Aorta (tissue), 5 donors: ENCODE data around the gene TMTC2. TPM values are rescaled to one million over a fixed set of nuclear protein-coding genes. Genes with fewer than 3 reads are reported as not detected.
A peak's percentile ranks its signal among the peaks of the same experiment; 100 is the strongest.

Experiments
- ATAC-seq: fragments of 200-7000 bp; cut with Tn5 transposase; one replicate; pipeline ENCODE4 v1.9.1; 2022; ENCODE audit warnings: moderate library complexity; ENCODE audit not compliant: low FRiP score
- DNase-seq, 2 donors: peaks; one replicate each; pipeline ENCODE4 v3.0.0-alpha.2; 2020
- H3K27ac ChIP-seq, 2 donors: one replicate each; pipeline ENCODE4 v1.5.1; 2013; ENCODE audit warnings: low read length in 2 of 2, mild to moderate bottlenecking in 2 of 2, moderate library complexity in 2 of 2, control low read depth in 1 of 2, inconsistent platforms in 1 of 2, low read depth in 1 of 2
- H3K27me3 ChIP-seq, 2 donors: one replicate each; pipeline ENCODE4 v1.6.1; 2013; ENCODE audit warnings: control low read depth in 1 of 2, low read length in 1 of 2, mild to moderate bottlenecking in 1 of 2, moderate library complexity in 1 of 2; ENCODE audit not compliant: insufficient read depth in 2 of 2, control insufficient read depth in 1 of 2
- H3K36me3 ChIP-seq, 2 donors: one replicate each; pipeline ENCODE4 v1.6.1; 2013; ENCODE audit warnings: control low read depth in 1 of 2, low read length in 1 of 2, mild to moderate bottlenecking in 1 of 2; ENCODE audit not compliant: insufficient read depth in 2 of 2, control insufficient read depth in 1 of 2
- H3K4me1 ChIP-seq, 2 donors: one replicate each; pipeline ENCODE4 v1.6.1; 2013; ENCODE audit warnings: low read length in 2 of 2, control low read depth in 1 of 2, mild to moderate bottlenecking in 1 of 2, moderate library complexity in 1 of 2; ENCODE audit not compliant: insufficient read depth in 2 of 2, control insufficient read depth in 1 of 2
- H3K4me3 ChIP-seq, 2 donors: one replicate each; pipeline ENCODE4 v1.5.1; 2013; ENCODE audit warnings: low read length in 2 of 2, control low read depth in 1 of 2, mild to moderate bottlenecking in 1 of 2
- H3K9me3 ChIP-seq: one replicate; pipeline ENCODE4 v1.6.1; 2013; ENCODE audit warnings: mild to moderate bottlenecking, low read length; ENCODE audit not compliant: control insufficient read depth
- WGBS, 2 donors: extraction: QIAGEN DNeasy Blood & Tissue Kit; methylation state at CpG; one replicate each; pipeline ENCODE4 v1.1.7; 2013; 5-methylcytosine and 5-hydroxymethylcytosine counted together
- intact Hi-C, 2 donors: fragments of 100-400 bp; cut with DNase I; formaldehyde crosslinking; loops; one replicate each; pipeline versions ENCODE4 v1.14.2 to v1.15.0; 2022
- polyA plus RNA-seq, 2 donors: library from polyadenylated mRNA; stranded (reverse); fragments of 200-250 nt; gene quantifications; one replicate each; pipeline ENCODE4 v1.2.3, GENCODE V29; 2013
- total RNA-seq, 2 donors: library from RNA; stranded (reverse); fragmentation: NEBNext Ultra II Directional; extraction: Animal tissue kit (Norgen Biotek cat#: 25700); gene quantifications; one replicate each; pipeline ENCODE4 v1.2.1, GENCODE V29; 2021
- donor health status: healthy with polysubstance abuse.
- donor health status: Bipolar disorder and iron deficiency.
- donor health status: DM: no; HTN: no; CAD: no.
- donor health status: DM: no; HTN: no; CAD: no.
- donor health status: DM: yes; HTN: yes; CAD: no.

The TMTC2 gene
- total and polyA plus RNA-seq, 4 donors, result 0.50 to 10.9 (median 3.7) TPM

DNA sequence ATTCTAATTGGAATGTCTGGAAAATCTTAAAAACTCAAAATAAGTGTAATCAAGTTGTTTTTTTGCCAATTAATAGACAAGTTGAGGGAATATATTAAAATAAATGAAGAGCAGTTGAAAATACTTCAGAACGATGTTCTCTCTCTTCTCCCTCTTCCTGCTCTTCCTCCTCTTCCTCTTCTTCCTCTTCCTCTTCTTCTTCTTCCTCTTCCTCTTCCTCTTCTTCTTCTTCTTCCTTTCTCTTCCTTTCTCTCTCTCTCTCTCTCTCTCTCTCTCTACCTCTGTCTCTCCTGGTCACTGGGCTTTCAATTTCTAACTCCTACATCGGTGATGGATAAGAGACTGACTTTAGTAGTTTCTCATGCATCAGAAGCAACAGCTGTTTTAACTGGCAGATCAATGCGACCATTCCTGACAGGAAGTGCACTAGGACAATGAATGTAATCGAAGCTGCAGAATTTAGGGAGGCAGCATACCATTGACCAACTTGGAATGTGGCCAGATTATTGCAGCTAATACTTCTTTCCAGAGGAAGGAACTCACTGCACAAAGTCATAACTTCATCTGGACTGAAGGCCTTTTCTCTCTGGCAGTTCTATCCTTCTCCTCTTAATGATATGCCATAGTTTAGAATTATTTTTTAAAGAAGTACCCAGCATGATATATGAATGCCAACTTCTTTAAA is 13.8 kb upstream of the TMTC2 start:
- Histone ChIP-seq H3K27ac (no peak overlapping the region), H3K9me3 (no peaks in the 10 kb centered on the region), H3K27me3 (no peaks in the 10 kb centered on the region), H3K4me1 (no peaks in the 10 kb centered on the region), H3K36me3 (no peaks in the 10 kb centered on the region), H3K4me3 (no peak overlapping the region)
- no peak for DNase-seq
- intact Hi-C loops, result no loop called here
- ATAC-seq, result no peak
- 60 to 62% methylated on average over 4 of the region's 4 CpGs for whole genome bisulfite sequencing, 2 donors

DNA sequence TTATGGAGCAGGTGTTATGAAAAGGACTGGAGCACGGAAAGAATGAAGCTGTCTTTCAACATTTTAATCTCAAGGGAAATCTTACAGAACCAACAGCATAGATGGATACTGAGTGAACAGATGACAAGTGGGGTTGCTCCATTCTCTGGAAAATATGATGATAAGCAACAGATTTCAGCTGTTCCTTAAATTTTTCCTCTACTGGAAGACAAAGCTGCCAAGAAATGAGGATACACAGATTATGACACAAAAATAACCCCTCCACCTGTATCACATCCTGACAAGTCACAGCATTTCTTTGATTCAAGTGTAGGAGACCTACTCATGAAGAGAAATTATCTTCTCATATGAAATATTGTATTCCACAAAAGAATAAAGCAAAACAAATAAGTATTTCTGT is 13.0 kb upstream of the TMTC2 start:
- Histone ChIP-seq H3K4me3 (no peak overlapping the region), H3K27me3 (no peaks in the 10 kb centered on the region), H3K36me3 (no peaks in the 10 kb centered on the region), H3K9me3 (no peaks in the 10 kb centered on the region), H3K4me1 (no peaks in the 10 kb centered on the region), H3K27ac (no peak overlapping the region)
- ATAC-seq, result no peak
- WGBS, 2 donors, result 76 to 90% methylated on average over 1 of the region's 1 CpG
- no peak for DNase-seq
- intact Hi-C loops, result no loop called here

DNA sequence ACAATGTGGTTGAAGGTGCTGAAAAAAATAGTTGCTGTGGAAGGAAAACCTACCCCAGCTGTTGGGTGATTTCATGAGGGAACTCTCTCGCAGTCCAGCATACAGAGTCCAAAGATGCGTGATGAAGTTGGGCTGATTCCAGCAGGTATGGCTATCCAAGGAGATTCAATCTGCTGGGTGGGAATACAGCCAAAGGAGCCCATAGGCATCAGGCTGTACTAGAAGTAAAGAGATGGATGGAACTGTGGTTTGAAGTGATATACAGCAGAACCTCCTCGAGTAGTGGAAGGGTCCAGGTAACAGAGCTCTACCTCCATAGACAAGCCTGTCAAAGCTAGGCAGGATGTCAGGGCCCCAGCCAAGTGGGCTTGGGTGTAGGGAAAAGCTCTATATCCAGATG is 11.5 kb upstream of the TMTC2 start:
- Histone ChIP-seq H3K27ac (no peak overlapping the region), H3K4me3 (no peak overlapping the region), H3K4me1 (no peaks in the 10 kb centered on the region), H3K36me3 (no peaks in the 10 kb centered on the region), H3K27me3 (no peaks in the 10 kb centered on the region), H3K9me3 (no peaks in the 10 kb centered on the region)
- intact Hi-C loops, result no loop called here
- no peak for ATAC-seq
- DNase-seq, result no peak
- WGBS, 2 donors, result 84 to 86% methylated on average over 3 of the region's 3 CpGs

DNA sequence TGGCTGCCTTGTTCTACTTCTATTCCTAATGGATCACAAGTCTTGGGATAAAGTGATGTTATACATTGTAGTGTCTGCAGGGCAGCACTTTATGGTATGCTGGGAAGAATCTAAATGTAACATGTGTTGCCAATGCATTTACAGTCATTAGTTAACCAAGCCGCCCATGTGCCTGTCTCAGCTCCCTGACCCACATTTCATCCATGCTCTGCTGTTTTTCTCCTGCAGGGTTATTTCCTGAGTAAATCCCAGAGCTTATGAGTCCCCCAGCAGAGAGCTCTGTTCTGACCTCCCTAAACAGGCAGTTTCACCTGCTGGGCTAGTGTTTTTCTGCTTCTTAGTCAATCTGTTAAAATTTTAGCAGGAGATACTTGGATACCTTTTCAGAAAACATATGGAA is 4.4 kb upstream of the TMTC2 start:
- H3K36me3 ChIP-seq, result no peaks in the 10 kb centered on the region
- ATAC-seq (no peak), DNase-seq (no peak)
- 62 to 78% methylated on average over 1 of the region's 1 CpG for WGBS, 2 donors
- H3K9me3 ChIP-seq, result no peaks in the 10 kb centered on the region
- no peaks in the 10 kb centered on the region for H3K4me1 ChIP-seq
- intact Hi-C loops, result no loop called here
- H3K4me3 ChIP-seq, result no peak overlapping the region
- no peak overlapping the region for H3K27ac ChIP-seq
- no peaks in the 10 kb centered on the region for H3K27me3 ChIP-seq

DNA sequence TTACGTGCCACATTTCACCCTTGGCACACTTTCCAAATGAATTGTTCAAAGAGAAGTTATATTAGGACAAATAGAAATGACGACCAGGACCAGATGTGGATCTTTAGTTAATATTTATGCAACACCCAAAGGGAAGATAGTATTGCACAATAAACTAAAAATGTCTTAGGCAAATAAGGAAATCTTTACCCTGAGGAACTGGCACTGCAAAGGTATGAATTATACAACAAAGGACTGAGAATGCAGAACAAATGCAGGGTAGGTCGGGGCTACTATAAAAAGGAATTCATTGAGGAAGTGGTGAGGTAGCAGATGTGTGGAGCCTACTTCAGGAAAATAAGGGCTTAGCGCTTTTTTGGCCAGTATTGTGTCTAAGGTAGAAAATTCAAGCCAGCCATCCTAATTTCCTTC is 3.9 kb upstream of the TMTC2 start:
- Histone ChIP-seq H3K36me3 (no peaks in the 10 kb centered on the region), H3K4me3 (no peak overlapping the region), H3K9me3 (no peaks in the 10 kb centered on the region), H3K4me1 (no peaks in the 10 kb centered on the region), H3K27me3 (no peaks in the 10 kb centered on the region), H3K27ac (no peak overlapping the region)
- DNase-seq (no peak), ATAC-seq (no peak)
- intact Hi-C loops, result no loop called here
- WGBS, 2 donors, result 25 to 32% methylated on average over 4 of the region's 4 CpGs

DNA sequence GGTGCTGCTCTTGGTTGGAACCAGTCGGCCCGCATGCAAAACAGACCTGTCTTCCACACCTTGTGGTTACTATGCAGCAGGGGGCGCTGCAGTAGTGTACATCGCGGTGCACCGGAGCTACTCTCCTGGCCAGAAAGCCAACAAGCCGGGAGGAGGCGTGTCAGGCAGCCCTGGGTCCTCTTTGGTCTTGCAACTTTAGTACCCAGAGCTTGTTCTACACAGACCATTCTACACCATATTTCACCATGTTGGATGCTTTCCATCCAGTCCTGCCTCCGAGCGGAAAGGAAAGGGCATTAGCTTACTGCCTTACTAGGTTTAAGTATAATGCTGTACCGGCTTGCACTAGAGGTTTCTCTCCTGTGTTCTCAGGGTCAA is 927 bp upstream of the TMTC2 start:
- H3K4me1 ChIP-seq, result no peaks in the 10 kb centered on the region
- 0% methylated on average over 11 of the region's 11 CpGs for WGBS, 2 donors
- ATAC-seq, result peak; percentile 93
- DNase-seq, result peak; percentile 96 to 98
- no peaks in the 10 kb centered on the region for H3K9me3 ChIP-seq
- H3K36me3 ChIP-seq, result no peaks in the 10 kb centered on the region
- intact Hi-C loops, result no loop called here
- peak overlapping the region in 1 of 2 donors; percentile 74 for H3K27ac ChIP-seq
- no peaks in the 10 kb centered on the region for H3K27me3 ChIP-seq
- H3K4me3 ChIP-seq, result peak overlapping the region; percentile 64 to 84

DNA sequence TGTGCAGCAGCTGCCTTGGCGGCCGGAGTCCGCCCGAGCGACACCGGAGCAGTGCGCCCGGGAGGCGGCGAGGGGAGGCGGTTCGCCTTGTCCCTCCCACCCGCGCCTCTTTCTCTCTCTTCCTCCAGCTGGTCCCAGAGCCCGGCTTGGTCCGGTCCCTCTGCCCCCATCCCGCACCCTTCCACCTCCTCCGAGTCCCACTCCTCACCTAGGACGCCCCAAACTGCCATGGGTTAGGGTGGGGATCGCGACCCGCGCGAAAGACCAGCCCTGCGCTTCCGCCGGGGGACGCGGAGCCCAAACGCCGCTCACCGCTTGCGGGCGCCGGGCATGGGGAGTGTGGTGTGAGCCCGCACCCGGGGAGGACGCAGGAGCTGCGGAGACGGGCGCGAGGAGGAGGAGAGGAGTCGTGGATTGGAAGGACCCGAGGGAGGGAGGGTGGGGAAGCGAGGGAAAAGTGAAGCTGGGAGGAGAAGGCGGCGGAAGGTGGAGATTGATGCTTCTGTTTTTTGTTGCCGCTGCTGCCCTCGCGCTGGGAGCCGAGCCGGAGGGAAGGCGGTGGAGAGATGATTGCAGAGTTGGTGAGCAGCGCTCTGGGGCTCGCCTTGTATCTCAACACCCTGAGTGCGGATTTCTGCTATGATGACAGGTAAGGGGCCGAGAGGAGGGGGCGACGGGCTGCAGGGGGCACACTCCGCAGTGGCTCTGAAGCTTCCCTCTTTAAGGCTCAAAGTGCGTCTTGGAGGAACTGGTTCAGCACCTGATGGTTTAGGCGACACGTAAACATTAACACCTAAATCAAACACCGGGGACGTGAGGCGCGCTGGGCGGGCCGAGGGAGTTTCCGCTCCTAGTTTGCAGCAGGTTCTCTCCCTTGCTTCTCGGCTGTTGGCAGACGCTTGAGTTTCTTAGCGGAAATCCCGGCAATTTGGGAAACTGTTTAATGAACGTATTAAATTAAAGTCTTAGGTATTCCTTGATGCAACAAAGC is 610 bp downstream of the TMTC2 start:
- Histone ChIP-seq H3K9me3 (no peaks in the 10 kb centered on the region), H3K4me1 (no peaks in the 10 kb centered on the region), H3K27me3 (no peaks in the 10 kb centered on the region), H3K27ac (peak overlapping the region in 1 of 2 donors; percentile 53), H3K4me3 (peak overlapping the region; percentile 64 to 82), H3K36me3 (no peaks in the 10 kb centered on the region)
- 0 to 1% methylated on average over 56 to 75 of the region's 75 CpGs for WGBS, 2 donors
- ATAC-seq (peak; percentile 83), DNase-seq (peak; percentile 50 to 74)
- intact Hi-C loops, result no loop called here

DNA sequence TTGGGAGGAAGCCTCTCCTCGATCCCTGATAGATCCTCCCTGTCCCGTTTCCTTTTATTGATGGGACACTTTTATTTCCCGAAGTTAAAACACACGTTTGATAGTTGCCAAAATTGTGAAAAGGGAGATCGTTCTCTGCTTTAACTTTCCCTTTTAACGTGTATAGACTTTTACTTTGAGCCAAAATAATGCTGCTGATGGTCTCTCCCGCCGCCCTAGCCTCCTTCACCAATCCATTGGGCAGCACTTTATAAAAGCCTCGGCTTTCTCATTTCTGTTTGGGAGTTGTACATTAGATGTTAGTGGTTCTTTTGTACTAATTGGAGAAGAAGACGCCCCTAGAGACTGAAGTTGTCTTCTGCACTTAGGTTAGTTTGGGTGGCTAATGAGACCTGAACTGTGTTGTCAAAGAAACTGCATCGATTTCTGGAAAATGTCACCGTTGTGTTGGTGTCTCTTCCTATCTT is 1.4 kb downstream of the TMTC2 start:
- H3K4me1 ChIP-seq, result no peaks in the 10 kb centered on the region
- 9 to 11% methylated on average over 12 of the region's 12 CpGs for WGBS, 2 donors
- no peaks in the 10 kb centered on the region for H3K36me3 ChIP-seq
- intact Hi-C loops, result no loop called here
- H3K9me3 ChIP-seq, result no peaks in the 10 kb centered on the region
- no peak overlapping the region for H3K27ac ChIP-seq
- H3K27me3 ChIP-seq, result no peaks in the 10 kb centered on the region
- ATAC-seq (no peak), DNase-seq (no peak)
- H3K4me3 ChIP-seq, result peak overlapping the region; percentile 64 to 82
